Measurements from ENCODE around the gene MYO1F.

Gene MYO1F

GRCh38 chr19:8610041-8610935, 33.0 kb upstream of the MYO1F start, which contains the start of gene ADAMTS10:
TSS of gene ADAMTS10 (minus strand) at chr19:8610715. CDS start at chr19:8605710, 5,005 bp downstream.
- H3K4me1 Mint-ChIP-seq (ENCODE audit: low read depth) = peaks cover 30% of the 10 kb centered on the region
- peak within 1 kb of the TSS; percentile 90 for H3K4me3 Mint-ChIP-seq
- peak within 1 kb of the TSS; percentile 76 for H3K27ac Mint-ChIP-seq
- H3K27me3 Mint-ChIP-seq = no peaks in the 10 kb centered on the region
- H3K9me3 Mint-ChIP-seq (ENCODE audit: low read depth) = no peaks in the 10 kb centered on the region
- H3K36me3 Mint-ChIP-seq = no peaks in the 10 kb centered on the region

- Mint-ChIP-seq H3K9me3 (ENCODE audit: low read depth) (no peaks in the 10 kb centered on the region), H3K27ac (peak overlapping the region; percentile 76), H3K4me1 (ENCODE audit: low read depth) (peaks cover 27% of the 10 kb centered on the region), H3K4me3 (peak overlapping the region; percentile 90), H3K27me3 (no peaks in the 10 kb centered on the region), H3K36me3 (peaks cover 3% of the 10 kb centered on the region)
Observed at GRCh38 chr19:8609279-8610040, 32.2 kb upstream of the MYO1F start.

- H3K27ac Mint-ChIP-seq = peak overlapping the region; percentile 12
Observed at GRCh38 chr19:8608941-8609278, 31.7 kb upstream of the MYO1F start.

GRCh38 chr19:8607386-8607785, 30.1 kb upstream of the MYO1F start:
- Mint-ChIP-seq H3K27ac (no peak overlapping the region), H3K36me3 (peaks cover 6% of the 10 kb centered on the region), H3K27me3 (no peaks in the 10 kb centered on the region), H3K9me3 (ENCODE audit: low read depth) (no peaks in the 10 kb centered on the region), H3K4me3 (no peak overlapping the region), H3K4me1 (ENCODE audit: low read depth) (peaks cover 22% of the 10 kb centered on the region)

More at GRCh38 chr19:8608941-8609278, 31.7 kb upstream of the MYO1F start:
- H3K4me3 Mint-ChIP-seq = peak overlapping the region; percentile 78
- no peaks in the 10 kb centered on the region for H3K9me3 Mint-ChIP-seq (ENCODE audit: low read depth)
- H3K4me1 Mint-ChIP-seq (ENCODE audit: low read depth) = peaks cover 27% of the 10 kb centered on the region
- H3K36me3 Mint-ChIP-seq = peaks cover 3% of the 10 kb centered on the region
- H3K27me3 Mint-ChIP-seq = no peaks in the 10 kb centered on the region

GRCh38 chr19:8605514-8605913, 28.3 kb upstream of the MYO1F start:
- H3K9me3 Mint-ChIP-seq (ENCODE audit: low read depth) = no peaks in the 10 kb centered on the region
- no peak overlapping the region for H3K4me3 Mint-ChIP-seq
- H3K4me1 Mint-ChIP-seq (ENCODE audit: low read depth) = peaks cover 15% of the 10 kb centered on the region
- H3K36me3 Mint-ChIP-seq = peaks cover 9% of the 10 kb centered on the region
- H3K27ac Mint-ChIP-seq = no peak overlapping the region
- H3K27me3 Mint-ChIP-seq = no peaks in the 10 kb centered on the region

GRCh38 chr19:8601796-8602195, 24.6 kb upstream of the MYO1F start:
- peaks cover 16% of the 10 kb centered on the region for H3K36me3 Mint-ChIP-seq
- no peaks in the 10 kb centered on the region for H3K27me3 Mint-ChIP-seq
- no peak overlapping the region for H3K4me3 Mint-ChIP-seq
- H3K9me3 Mint-ChIP-seq (ENCODE audit: low read depth) = no peaks in the 10 kb centered on the region
- H3K27ac Mint-ChIP-seq = no peak overlapping the region
- no peaks in the 10 kb centered on the region for H3K4me1 Mint-ChIP-seq (ENCODE audit: low read depth)

GRCh38 chr19:8600816-8601215, 23.6 kb upstream of the MYO1F start:
- no peak overlapping the region for H3K4me3 Mint-ChIP-seq
- H3K27me3 Mint-ChIP-seq = no peaks in the 10 kb centered on the region

GRCh38 chr19:8600064-8600463, 22.8 kb upstream of the MYO1F start:
- Mint-ChIP-seq H3K27me3 (no peaks in the 10 kb centered on the region), H3K4me3 (no peak overlapping the region), H3K27ac (no peak overlapping the region), H3K36me3 (peaks cover 16% of the 10 kb centered on the region), H3K4me1 (ENCODE audit: low read depth) (peaks cover 3% of the 10 kb centered on the region), H3K9me3 (ENCODE audit: low read depth) (no peaks in the 10 kb centered on the region)

More at GRCh38 chr19:8600816-8601215, 23.6 kb upstream of the MYO1F start:
- no peak overlapping the region for H3K27ac Mint-ChIP-seq
- H3K9me3 Mint-ChIP-seq (ENCODE audit: low read depth) = no peaks in the 10 kb centered on the region
- peaks cover 16% of the 10 kb centered on the region for H3K36me3 Mint-ChIP-seq
- peaks cover under 1% of the 10 kb centered on the region for H3K4me1 Mint-ChIP-seq (ENCODE audit: low read depth)

- H3K27ac Mint-ChIP-seq = no peak overlapping the region
- peaks cover 30% of the 10 kb centered on the region for H3K4me1 Mint-ChIP-seq (ENCODE audit: low read depth)
- no peak overlapping the region for H3K4me3 Mint-ChIP-seq
- no peaks in the 10 kb centered on the region for H3K9me3 Mint-ChIP-seq (ENCODE audit: low read depth)
- no peaks in the 10 kb centered on the region for H3K27me3 Mint-ChIP-seq
- H3K36me3 Mint-ChIP-seq = peaks cover 13% of the 10 kb centered on the region
Observed at GRCh38 chr19:8596168-8596567, 18.9 kb upstream of the MYO1F start.

- H3K27me3 Mint-ChIP-seq = no peaks in the 10 kb centered on the region
- H3K4me3 Mint-ChIP-seq = no peak overlapping the region
- H3K36me3 Mint-ChIP-seq = peaks cover 13% of the 10 kb centered on the region
- H3K9me3 Mint-ChIP-seq (ENCODE audit: low read depth) = no peaks in the 10 kb centered on the region
- peaks cover 33% of the 10 kb centered on the region for H3K4me1 Mint-ChIP-seq (ENCODE audit: low read depth)
- H3K27ac Mint-ChIP-seq = no peak overlapping the region
Observed at GRCh38 chr19:8595651-8596050, 18.4 kb upstream of the MYO1F start.

GRCh38 chr19:8593931-8594330, 16.7 kb upstream of the MYO1F start:
- Mint-ChIP-seq H3K4me1 (ENCODE audit: low read depth) (peaks cover 33% of the 10 kb centered on the region), H3K4me3 (peak overlapping the region; percentile 54), H3K27me3 (no peaks in the 10 kb centered on the region), H3K36me3 (peaks cover 11% of the 10 kb centered on the region), H3K27ac (no peak overlapping the region), H3K9me3 (ENCODE audit: low read depth) (no peaks in the 10 kb centered on the region)

- H3K4me1 Mint-ChIP-seq (ENCODE audit: low read depth) = peaks cover 33% of the 10 kb centered on the region
- peak overlapping the region; percentile 90 for H3K4me3 Mint-ChIP-seq
- peak overlapping the region; percentile 41 for H3K27ac Mint-ChIP-seq
- H3K9me3 Mint-ChIP-seq (ENCODE audit: low read depth) = no peaks in the 10 kb centered on the region
- no peaks in the 10 kb centered on the region for H3K27me3 Mint-ChIP-seq
- H3K36me3 Mint-ChIP-seq = peaks cover 5% of the 10 kb centered on the region
Observed at GRCh38 chr19:8592231-8593009, 15.2 kb upstream of the MYO1F start.

- Mint-ChIP-seq H3K36me3 (peaks cover 5% of the 10 kb centered on the region), H3K4me1 (ENCODE audit: low read depth) (peaks cover 21% of the 10 kb centered on the region), H3K27me3 (no peaks in the 10 kb centered on the region), H3K27ac (no peak overlapping the region), H3K9me3 (ENCODE audit: low read depth) (no peaks in the 10 kb centered on the region), H3K4me3 (no peak overlapping the region)
Observed at GRCh38 chr19:8589177-8589714, 12.0 kb upstream of the MYO1F start.

- H3K36me3 Mint-ChIP-seq = no peaks in the 10 kb centered on the region
- H3K4me3 Mint-ChIP-seq = no peak overlapping the region
- peaks cover 2% of the 10 kb centered on the region for H3K4me1 Mint-ChIP-seq (ENCODE audit: low read depth)
- no peak overlapping the region for H3K27ac Mint-ChIP-seq
- no peaks in the 10 kb centered on the region for H3K27me3 Mint-ChIP-seq
- no peaks in the 10 kb centered on the region for H3K9me3 Mint-ChIP-seq (ENCODE audit: low read depth)
Observed at GRCh38 chr19:8585894-8586750, 8.9 kb upstream of the MYO1F start.

Data from activated naive CD8-positive, alpha-beta T cell (primary cell).